HUES64 (cell line): Measurements from ENCODE around the gene DRAP1.

Experiments used
- H3K27ac ChIP-seq: 2 replicates; pipeline ENCODE4 v1.7.0; 2013; ENCODE audit warnings: low read depth, low read length, inconsistent platforms
- H3K27me3 ChIP-seq: 2 replicates; pipeline ENCODE4 v1.6.1; 2013; ENCODE audit warnings: mild to moderate bottlenecking, low read length; ENCODE audit not compliant: insufficient read depth
- H3K36me3 ChIP-seq: 2 replicates; pipeline ENCODE4 v1.6.1; 2013; ENCODE audit warnings: mild to moderate bottlenecking, low read length; ENCODE audit not compliant: insufficient read depth
- H3K4me1 ChIP-seq: 2 replicates; pipeline ENCODE4 v1.6.1; 2013; ENCODE audit warnings: mild to moderate bottlenecking, low read length, moderate library complexity; ENCODE audit not compliant: insufficient read depth
- H3K4me3 ChIP-seq: 2 replicates; pipeline ENCODE4 v1.5.1; 2013; ENCODE audit warnings: mild to moderate bottlenecking, low read length, moderate library complexity
- H3K9ac ChIP-seq: 2 replicates; pipeline ENCODE4 v1.6.1; 2013; ENCODE audit warnings: mild to moderate bottlenecking, low read depth, low read length
- H3K9me3 ChIP-seq: 2 replicates; pipeline ENCODE4 v1.6.1; 2013; ENCODE audit warnings: low read depth, low read length; ENCODE audit not compliant: insufficient read depth
- WGBS: fragments of 150-250, 120-280 bp; methylation state at CpG from one replicate; pipeline ENCODE4 v1.1.7; 2013; ENCODE audit warnings: missing lambda C conversion rate; 5-methylcytosine and 5-hydroxymethylcytosine counted together

The DRAP1 gene

GRCh38 chr11:65898656-65899355 is 20.4 kb upstream of the DRAP1 start:
- peaks cover 12% of the 10 kb centered on the region; the same call in 1 of the 2 replicates for H3K4me1 ChIP-seq
- H3K9ac ChIP-seq = peak overlapping the region; percentile 78
- H3K27me3 ChIP-seq = peaks cover 57% of the 10 kb centered on the region
- no peaks in the 10 kb centered on the region for H3K9me3 ChIP-seq
- H3K36me3 ChIP-seq = no peaks in the 10 kb centered on the region; the same call in 1 of the 2 replicates
- H3K27ac ChIP-seq = no peak overlapping the region
- peak overlapping the region; percentile 69 for H3K4me3 ChIP-seq
- WGBS = 14% methylated on average over 27 of the region's 28 CpGs

GRCh38 chr11:65899356-65900124 is 19.7 kb upstream of the DRAP1 start:
- WGBS = 2% methylated on average over 78 of the region's 78 CpGs

GRCh38 chr11:65900125-65900898 is 18.9 kb upstream of the DRAP1 start, which contains the start of gene FOSL1:
Gene FOSL1, minus strand, starts transcription at chr11:65900388. Its CDS starts 49 bp downstream, at chr11:65900339.
- Histone ChIP-seq H3K9me3 (no peaks in the 10 kb centered on the region), H3K36me3 (no peaks in the 10 kb centered on the region; the same call in 1 of the 2 replicates), H3K4me3 (peak within 1 kb of the TSS; percentile 69), H3K27me3 (peaks cover 62% of the 10 kb centered on the region), H3K27ac (peak within 1 kb of the TSS; percentile 81), H3K4me1 (peaks cover 12% of the 10 kb centered on the region; the same call in 1 of the 2 replicates), H3K9ac (peak within 1 kb of the TSS; percentile 78)
- WGBS = 2% methylated on average over 80 of the region's 80 CpGs

More at GRCh38 chr11:65899356-65900124, 19.7 kb upstream of the DRAP1 start:
- H3K36me3 ChIP-seq = no peaks in the 10 kb centered on the region; the same call in 1 of the 2 replicates
- peaks cover 12% of the 10 kb centered on the region; the same call in 1 of the 2 replicates for H3K4me1 ChIP-seq
- peak overlapping the region; percentile 69 for H3K4me3 ChIP-seq
- H3K9ac ChIP-seq = peak overlapping the region; percentile 78
- peak overlapping the region; percentile 81 for H3K27ac ChIP-seq
- peaks cover 62% of the 10 kb centered on the region for H3K27me3 ChIP-seq
- no peaks in the 10 kb centered on the region for H3K9me3 ChIP-seq

GRCh38 chr11:65900899-65901180 is 18.4 kb upstream of the DRAP1 start:
- H3K36me3 ChIP-seq = no peaks in the 10 kb centered on the region
- H3K27ac ChIP-seq = no peak overlapping the region; the same call in 1 of the 2 replicates
- H3K4me3 ChIP-seq = peak overlapping the region; percentile 69
- 67% methylated on average over 8 of the region's 11 CpGs for WGBS
- H3K9me3 ChIP-seq = no peaks in the 10 kb centered on the region
- H3K4me1 ChIP-seq = peaks cover 12% of the 10 kb centered on the region; the same call in 1 of the 2 replicates
- H3K27me3 ChIP-seq = peaks cover 62% of the 10 kb centered on the region
- H3K9ac ChIP-seq = no peak overlapping the region

GRCh38 chr11:65903068-65903481 is 16.2 kb upstream of the DRAP1 start:
- no peak overlapping the region; the same call in 1 of the 2 replicates for H3K27ac ChIP-seq
- H3K9ac ChIP-seq = no peak overlapping the region
- no peak overlapping the region for H3K4me3 ChIP-seq
- no peaks in the 10 kb centered on the region for H3K36me3 ChIP-seq
- H3K27me3 ChIP-seq = peaks cover 69% of the 10 kb centered on the region
- 13% methylated on average over 5 of the region's 5 CpGs for WGBS
- peaks cover 12% of the 10 kb centered on the region; the same call in 1 of the 2 replicates for H3K4me1 ChIP-seq
- no peaks in the 10 kb centered on the region for H3K9me3 ChIP-seq

- Histone ChIP-seq H3K4me3 (no peak overlapping the region), H3K36me3 (no peaks in the 10 kb centered on the region), H3K9me3 (no peaks in the 10 kb centered on the region), H3K27ac (no peak overlapping the region), H3K9ac (no peak overlapping the region), H3K27me3 (peaks cover 67% of the 10 kb centered on the region), H3K4me1 (peaks cover 8% of the 10 kb centered on the region; the same call in 1 of the 2 replicates)
- 76% methylated on average over 8 of the region's 8 CpGs for WGBS
Measured at GRCh38 chr11:65903715-65904114, 15.5 kb upstream of the DRAP1 start.

- H3K9me3 ChIP-seq = no peaks in the 10 kb centered on the region
- peaks cover 8% of the 10 kb centered on the region; the same call in 1 of the 2 replicates for H3K4me1 ChIP-seq
- H3K4me3 ChIP-seq = no peak overlapping the region
- no peak overlapping the region for H3K27ac ChIP-seq
- H3K27me3 ChIP-seq = peaks cover 39% of the 10 kb centered on the region
- no peaks in the 10 kb centered on the region for H3K36me3 ChIP-seq
- WGBS = 89% methylated on average over 5 of the region's 5 CpGs
- H3K9ac ChIP-seq = no peak overlapping the region
Measured at GRCh38 chr11:65906602-65907001, 12.6 kb upstream of the DRAP1 start.

GRCh38 chr11:65907878-65908277 is 11.3 kb upstream of the DRAP1 start:
- Histone ChIP-seq H3K36me3 (no peaks in the 10 kb centered on the region), H3K27ac (no peak overlapping the region), H3K4me3 (no peak overlapping the region), H3K9me3 (no peaks in the 10 kb centered on the region), H3K9ac (no peak overlapping the region), H3K27me3 (peaks cover 28% of the 10 kb centered on the region), H3K4me1 (peaks cover 7% of the 10 kb centered on the region; the same call in 1 of the 2 replicates)
- 91% methylated on average over 6 of the region's 6 CpGs for WGBS

GRCh38 chr11:65911682-65912568 is 7.3 kb upstream of the DRAP1 start:
- Histone ChIP-seq H3K36me3 (no peaks in the 10 kb centered on the region), H3K4me1 (peaks cover 7% of the 10 kb centered on the region), H3K9ac (no peak overlapping the region), H3K4me3 (no peak overlapping the region), H3K27ac (no peak overlapping the region), H3K9me3 (no peaks in the 10 kb centered on the region), H3K27me3 (peaks cover 8% of the 10 kb centered on the region; the same call in 1 of the 2 replicates)
- WGBS = 40% methylated on average over 13 of the region's 14 CpGs

- Histone ChIP-seq H3K27me3 (peaks cover 6% of the 10 kb centered on the region; the same call in 1 of the 2 replicates), H3K9ac (no peak overlapping the region), H3K36me3 (no peaks in the 10 kb centered on the region), H3K9me3 (no peaks in the 10 kb centered on the region), H3K4me1 (peaks cover 7% of the 10 kb centered on the region), H3K4me3 (no peak overlapping the region), H3K27ac (no peak overlapping the region)
- 85% methylated on average over 4 of the region's 4 CpGs for WGBS
Measured at GRCh38 chr11:65912845-65913244, 6.4 kb upstream of the DRAP1 start.
